ENCODE results near the gene ARHGAP44. TPM values are rescaled to one million over a fixed set of nuclear protein-coding genes. Genes with fewer than 3 reads are reported as not detected.

Gene ARHGAP44
- total and polyA plus RNA-seq, 2 of the 13 experiments (the other 11 are each of a cell fraction or from before 2014, with no cell fraction given) = 0.79 to 3.1 TPM

DNA sequence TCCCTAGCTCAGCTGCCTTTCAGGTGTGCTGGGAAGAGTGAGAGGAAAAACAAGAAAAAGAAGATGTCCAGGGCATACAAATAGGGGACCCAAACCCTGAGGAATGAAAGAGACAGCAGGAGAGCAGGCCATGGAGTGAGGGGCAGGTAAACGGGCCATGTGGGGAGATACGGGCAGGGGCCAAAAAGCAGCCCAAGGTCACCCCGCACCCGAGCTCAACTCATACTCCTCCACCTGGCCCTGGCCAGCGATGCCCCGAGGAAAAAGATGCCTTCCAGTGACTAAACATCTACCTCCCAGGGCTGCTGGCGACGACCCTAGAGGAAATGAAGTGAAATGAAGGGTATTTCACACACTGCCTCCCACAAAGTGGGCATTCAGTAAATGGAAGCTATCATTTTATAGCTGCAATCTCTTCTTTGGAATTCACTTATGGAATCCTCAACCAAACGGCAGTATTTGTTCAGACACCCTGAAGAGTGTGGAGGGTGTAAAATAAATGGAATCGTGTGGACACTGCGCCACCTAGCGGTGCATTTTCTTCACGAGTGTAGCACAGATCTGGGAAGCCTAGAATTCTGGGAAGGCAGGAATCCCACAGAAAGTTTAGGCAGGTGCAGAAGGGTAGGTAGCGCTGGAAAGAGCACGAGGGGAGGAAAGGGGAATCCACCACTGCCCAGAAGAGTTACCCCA, 213.6 kb downstream of the ARHGAP44 start (continued):
- TF ChIP-seq, protein P1, sequence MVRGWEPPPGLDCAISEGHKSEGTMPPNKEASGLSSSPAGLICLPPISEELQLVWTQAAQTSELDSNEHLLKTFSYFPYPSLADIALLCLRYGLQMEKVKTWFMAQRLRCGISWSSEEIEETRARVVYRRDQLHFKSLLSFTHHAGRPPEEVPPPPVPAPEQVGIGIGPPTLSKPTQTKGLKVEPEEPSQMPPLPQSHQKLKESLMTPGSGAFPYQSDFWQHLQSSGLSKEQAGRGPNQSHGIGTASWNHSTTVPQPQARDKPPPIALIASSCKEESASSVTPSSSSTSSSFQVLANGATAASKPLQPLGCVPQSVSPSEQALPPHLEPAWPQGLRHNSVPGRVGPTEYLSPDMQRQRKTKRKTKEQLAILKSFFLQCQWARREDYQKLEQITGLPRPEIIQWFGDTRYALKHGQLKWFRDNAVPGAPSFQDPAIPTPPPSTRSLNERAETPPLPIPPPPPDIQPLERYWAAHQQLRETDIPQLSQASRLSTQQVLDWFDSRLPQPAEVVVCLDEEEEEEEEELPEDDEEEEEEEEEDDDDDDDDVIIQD (CRISPR knock-in tag; IDR thresholded peaks at IDR 0.05; ENCODE audit: low read depth) = peak; percentile 46; the same call in 1 of the 2 replicates
- TF ChIP-seq GATAD1 (CRISPR knock-in tag; IDR thresholded peaks at IDR 0.05) (0 out of 2 replicates have a peak, but pooled peaks have one; percentile 45), ZBTB20 (CRISPR knock-in tag; IDR thresholded peaks at IDR 0.05; ENCODE audit: borderline replicate concordance, low read depth) (no peak)

DNA sequence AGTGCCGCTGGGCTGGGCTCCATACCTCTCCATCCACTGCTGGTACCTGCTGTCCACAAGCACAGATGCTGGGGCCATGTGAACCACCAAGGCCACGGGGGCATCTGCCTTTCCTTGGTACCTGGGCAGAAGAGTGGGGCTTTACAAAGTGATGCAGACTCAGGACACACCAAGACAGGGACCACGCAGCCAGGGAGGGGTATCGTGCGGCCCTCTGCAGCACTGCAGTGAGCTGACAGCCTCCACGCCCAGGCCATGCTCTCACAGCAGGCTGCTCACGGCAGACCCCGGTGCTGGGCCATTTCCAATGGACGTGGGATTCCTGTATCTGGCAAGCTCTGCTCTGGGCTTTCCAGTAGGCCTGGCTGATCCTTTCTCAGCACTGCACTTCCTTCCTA, 214.2 kb downstream of the ARHGAP44 start:
- Histone ChIP-seq H3K27me3 (ENCODE audit: control insufficient read depth in 1 of 2, insufficient read depth in 2 of 2, low read length in 2 of 2) (no peaks in the 10 kb centered on the region), H3K4me3 (replicated peaks in 1 of 3; ENCODE audit: insufficient read depth in 1 of 3, low read depth in 2 of 3, low read length in 3 of 3) (no peak overlapping the region), H3K4me1 (ENCODE audit: insufficient read depth, low read length) (no peaks in the 10 kb centered on the region), H3K79me2 (ENCODE audit: insufficient read depth, low read length) (no peaks in the 10 kb centered on the region), H3K4me2 (ENCODE audit: low read depth, low read length) (no peak overlapping the region), H3K9ac (ENCODE audit: insufficient read depth, low read depth, low read length) (no peak overlapping the region), H3K27ac (ENCODE audit: extremely low read length, insufficient read depth, low read length) (no peak overlapping the region), H3K9me3 (ENCODE audit: low read length) (no peaks in the 10 kb centered on the region), H4K20me1 (ENCODE audit: insufficient read depth, low read length) (no peaks in the 10 kb centered on the region), H2AFZ (ENCODE audit: low read length) (no peak overlapping the region), H3K36me3 (replicated peaks in 1 of 2; ENCODE audit: control insufficient read depth in 1 of 2, insufficient read depth in 2 of 2, low read length in 2 of 2) (peaks cover 40 to 72% of the 10 kb centered on the region in 2 experiments)
- ATAC-seq (peak; percentile 68), FAIRE-seq (no peak), DNase-seq (ENCODE audit: low spot score) (no peak)
- in situ Hi-C loops (cut with HindIII; ENCODE audit: extremely low pct_ligation_motif_present, low pct_unique_long_range_greater_than_20kb) (loop anchor here (5.0 kb wide), 1 partner anchor 76 kb away; no protein-coding TSS in a partner anchor), intact Hi-C loops (cut with micrococcal nuclease; ENCODE audit: unreplicated experiment) (loop anchor here (2.0 kb wide), 1 partner anchor 75 kb away; no protein-coding TSS in a partner anchor)
- ChIA-PET POLR2A (interaction anchor here (1.2 kb wide), 1 partner anchor 15 kb away, joined by 5 read pairs; the partner anchor contains the start of gene ELAC2), CTCF (ENCODE audit: low intra/inter-chr PET ratio, low total read pairs) (interaction anchor here (0.6 to 1.3 kb wide), 4 partner anchors 74 to 747 kb away, joined by 3 to 8 read pairs (median 6); no protein-coding TSS in a partner anchor)
- TF ChIP-seq PLRG1 (conservative IDR thresholded peaks at IDR 0.05) (no peak), NCOR1 (IDR thresholded peaks at IDR 0.05; ENCODE audit: borderline replicate concordance, low read length) (no peak), RAD21 (CRISPR knock-in tag; IDR thresholded peaks at IDR 0.05) (no peak), ZNF232 (CRISPR knock-in tag; IDR thresholded peaks at IDR 0.05; ENCODE audit: borderline replicate concordance) (no peak), ZFP1 (CRISPR knock-in tag; IDR thresholded peaks at IDR 0.05) (no peak), CC2D1A (CRISPR knock-in tag; IDR thresholded peaks at IDR 0.05) (no peak), ZNF607 (CRISPR knock-in tag; IDR thresholded peaks at IDR 0.05; ENCODE audit: borderline replicate concordance) (no peak), SATB2 (CRISPR knock-in tag; IDR thresholded peaks at IDR 0.05) (no peak), GATAD1 (CRISPR knock-in tag; IDR thresholded peaks at IDR 0.05) (no peak), ZNF879 (CRISPR knock-in tag; IDR thresholded peaks at IDR 0.05) (no peak)
- TF ChIP-seq, protein P2, sequence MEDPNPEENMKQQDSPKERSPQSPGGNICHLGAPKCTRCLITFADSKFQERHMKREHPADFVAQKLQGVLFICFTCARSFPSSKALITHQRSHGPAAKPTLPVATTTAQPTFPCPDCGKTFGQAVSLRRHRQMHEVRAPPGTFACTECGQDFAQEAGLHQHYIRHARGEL (CRISPR knock-in tag; IDR thresholded peaks at IDR 0.05) = no peak
- no TSS peak for BruUV-seq (replicated peaks)
- WGBS (ENCODE audit: low lambda C conversion rate) = 60% methylated on average over 2 of the region's 9 CpGs

Measured in HepG2 (cell line).